HG03196 (cell line): Measurements from ENCODE around the gene NPHS1.

Experiments
- ATAC-seq: cut with Tn5 transposase; IDR thresholded peaks from one replicate; pipeline ENCODE4 v1.9.1; 2021; ENCODE audit not compliant: unreplicated experiment

Gene NPHS1

GRCh38 chr19:35789195-35789977 is 62.9 kb downstream of the NPHS1 start:
- ATAC-seq = no peak

- ATAC-seq = no peak
Observed at GRCh38 chr19:35788205-35788960, 63.9 kb downstream of the NPHS1 start.

- no peak for ATAC-seq
Observed at GRCh38 chr19:35787227-35787799, 65.0 kb downstream of the NPHS1 start.

GRCh38 chr19:35786299-35787160 is 65.8 kb downstream of the NPHS1 start:
- ATAC-seq = no peak

- ATAC-seq = no peak
Observed at GRCh38 chr19:35785339-35785627, 67.0 kb downstream of the NPHS1 start.

- ATAC-seq = no peak
Observed at GRCh38 chr19:35784503-35785338, 67.6 kb downstream of the NPHS1 start.

- no peak for ATAC-seq
Observed at GRCh38 chr19:35783469-35784434, 68.6 kb downstream of the NPHS1 start.

- ATAC-seq = no peak
Observed at GRCh38 chr19:35782589-35782988, 69.7 kb downstream of the NPHS1 start.

- no peak for ATAC-seq
Observed at GRCh38 chr19:35781650-35782049, 70.7 kb downstream of the NPHS1 start.

- ATAC-seq = no peak
Observed at GRCh38 chr19:35780717-35781116, 71.6 kb downstream of the NPHS1 start.

GRCh38 chr19:35780058-35780457 is 72.2 kb downstream of the NPHS1 start:
- no peak for ATAC-seq

GRCh38 chr19:35779033-35779432 is 73.3 kb downstream of the NPHS1 start:
- no peak for ATAC-seq

- no peak for ATAC-seq
Observed at GRCh38 chr19:35777961-35778360, 74.3 kb downstream of the NPHS1 start.

- no peak for ATAC-seq
Observed at GRCh38 chr19:35777086-35777841, 75.0 kb downstream of the NPHS1 start.

GRCh38 chr19:35776102-35776788 is 76.1 kb downstream of the NPHS1 start:
- no peak for ATAC-seq
